GM10248 (cell line): ENCODE measurements around the gene TNS2.
"Not testable (repeated sequence)": the region's sequence is repeated elsewhere in the genome, so short reads cannot be mapped to it uniquely, and the experiment has no call there.

Experiments
- CTCF ChIA-PET: fragments of 300-600 bp; sonication (Branson Sonifier 250); formaldehyde crosslinking; extraction: SDS; loops from one replicate; lab custom pipeline; 2021; ENCODE audit warnings: antibody characterized with exemption; lab: Yijun Ruan, JAX
- POLR2A ChIA-PET: fragments of 350-650 bp; sonication (Branson Sonifier 250); formaldehyde crosslinking; extraction: SDS; loops from one replicate; lab custom pipeline; 2020; ENCODE audit warnings: antibody characterized with exemption; lab: Yijun Ruan, JAX
- DNase-seq: peaks from one replicate; pipeline ENCODE4 v3.0.0; 2012; ENCODE audit errors: extremely low spot score
- CTCF ChIP-seq: IDR thresholded peaks from 2 replicates; pipeline ENCODE4 v1.5.1; 2012; ENCODE audit warnings: mild to moderate bottlenecking, low read depth; ENCODE audit errors: extremely low read depth, missing control alignments, control extremely low read depth

TNS2 gene

GRCh38 chr12:53093777-53094393 lies 44.0 kb downstream of the TNS2 start:
- CTCF ChIA-PET: interaction anchor here (1.4 to 17.2 kb wide), 3 partner anchors 15 to 26 kb away, joined by 3 to 294 read pairs (median 8); partner anchors contain the start of gene SPRYD3
- no peak for DNase-seq
- POLR2A ChIA-PET: interaction anchor here (0.6 kb wide), 1 partner anchor 800 kb away, joined by 3 read pairs; no protein-coding TSS in a partner anchor
- TF ChIP-seq CTCF: no peak

GRCh38 chr12:53094394-53094787 lies 44.5 kb downstream of the TNS2 start:
- TF ChIP-seq CTCF: no peak

GRCh38 chr12:53094796-53095595 lies 45.1 kb downstream of the TNS2 start:
- CTCF ChIA-PET: interaction anchor here (0.7 to 17.2 kb wide), 4 partner anchors 16 to 116 kb away, joined by 3 to 294 read pairs (median 6); partner anchors contain the start of gene SPRYD3
- DNase-seq, POLR2A ChIA-PET: not testable (repeated sequence)

More at GRCh38 chr12:53094394-53094787, 44.5 kb downstream of the TNS2 start:
- CTCF ChIA-PET: interaction anchor here (0.7 to 17.2 kb wide), 4 partner anchors 15 to 117 kb away, joined by 3 to 294 read pairs (median 6); partner anchors contain the start of gene SPRYD3
- no peak for DNase-seq
- POLR2A ChIA-PET: no interaction called here

GRCh38 chr12:53095596-53095895 lies 45.7 kb downstream of the TNS2 start:
- POLR2A ChIA-PET, DNase-seq: not testable (repeated sequence)
- CTCF ChIA-PET: interaction anchor here (2.2 to 17.2 kb wide), 2 partner anchors 17 to 28 kb away, joined by 8 to 294 read pairs; partner anchors contain the start of gene SPRYD3

- no peak for TF ChIP-seq CTCF
- CTCF ChIA-PET: interaction anchor here (1.7 to 17.2 kb wide), 4 partner anchors 17 to 64 kb away, joined by 3 to 294 read pairs (median 6); partner anchors contain the start of gene SPRYD3
- POLR2A ChIA-PET: no interaction called here
- no peak for DNase-seq
These were observed 46.4 kb downstream of the TNS2 start for GRCh38 chr12:53096089-53096741.

GRCh38 chr12:53096759-53097158 lies 46.9 kb downstream of the TNS2 start:
- no peak for TF ChIP-seq CTCF
- POLR2A ChIA-PET: no interaction called here
- CTCF ChIA-PET: interaction anchor here (1.7 to 17.2 kb wide), 3 partner anchors 29 to 64 kb away, joined by 3 to 294 read pairs (median 5); no protein-coding TSS in a partner anchor
- no peak for DNase-seq

GRCh38 chr12:53097207-53097563 lies 47.3 kb downstream of the TNS2 start:
- POLR2A ChIA-PET: no interaction called here
- CTCF ChIA-PET: interaction anchor here (1.5 to 17.2 kb wide), 6 partner anchors 11 to 64 kb away, joined by 3 to 294 read pairs (median 15); partner anchors contain the start of gene SPRYD3

More at GRCh38 chr12:53097207-53097563, 47.3 kb downstream of the TNS2 start:
- DNase-seq: no peak
- TF ChIP-seq CTCF: no peak
